ENCODE measurements around the gene TMEM131L.
"Not testable (repeated sequence)": the region's sequence is repeated elsewhere in the genome, so short reads cannot be mapped to it uniquely, and the experiment has no call there.

The TMEM131L gene

DNA sequence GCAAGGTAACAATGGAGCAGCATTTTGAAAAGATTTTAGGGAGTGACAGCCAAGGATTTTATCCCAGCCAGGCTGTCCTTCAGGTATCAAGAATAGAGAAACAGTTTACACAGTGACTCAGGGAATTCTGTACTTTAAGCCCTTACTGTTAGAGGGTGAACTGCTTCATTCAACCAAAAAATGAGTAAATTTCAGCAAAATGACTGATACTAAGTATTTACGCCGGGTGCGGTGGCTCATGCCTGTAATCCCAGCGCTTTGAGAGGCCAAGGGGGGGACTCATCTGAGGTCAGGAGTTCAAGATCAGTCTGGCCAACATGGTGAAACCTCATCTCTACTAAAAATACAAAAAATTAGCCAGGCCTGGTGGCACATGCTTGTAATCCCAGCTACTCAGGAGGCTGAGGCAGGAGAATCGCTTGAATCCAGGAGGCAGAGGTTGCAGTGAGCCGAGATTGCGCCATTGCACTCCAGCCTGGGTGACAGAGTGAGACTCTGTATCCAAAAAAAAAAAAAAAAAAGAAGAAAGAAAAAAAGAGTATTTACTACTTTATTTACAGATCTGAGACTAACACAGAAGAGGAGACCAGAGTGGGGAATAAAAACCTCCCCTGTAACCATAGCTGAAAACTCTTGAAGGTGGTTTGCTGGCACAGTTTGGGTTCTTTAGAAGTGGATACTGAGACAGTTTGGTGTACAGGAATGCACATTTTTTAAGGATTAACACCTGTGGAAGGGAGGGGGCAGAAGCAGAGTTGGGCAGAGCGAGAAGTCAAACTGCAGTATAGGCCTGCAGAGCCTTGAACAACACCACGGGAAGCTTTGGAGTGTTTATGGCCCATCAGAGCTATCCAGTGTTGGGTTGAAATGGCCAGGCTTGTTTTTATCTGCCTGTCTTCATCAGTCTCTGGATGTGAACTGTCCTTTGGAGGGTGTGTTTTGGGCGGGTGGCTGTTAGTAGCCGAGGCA is 40.5 kb downstream of the TMEM131L start:
- DNase-seq (ENCODE audit: low read depth in 2 of 2): no peak

DNA sequence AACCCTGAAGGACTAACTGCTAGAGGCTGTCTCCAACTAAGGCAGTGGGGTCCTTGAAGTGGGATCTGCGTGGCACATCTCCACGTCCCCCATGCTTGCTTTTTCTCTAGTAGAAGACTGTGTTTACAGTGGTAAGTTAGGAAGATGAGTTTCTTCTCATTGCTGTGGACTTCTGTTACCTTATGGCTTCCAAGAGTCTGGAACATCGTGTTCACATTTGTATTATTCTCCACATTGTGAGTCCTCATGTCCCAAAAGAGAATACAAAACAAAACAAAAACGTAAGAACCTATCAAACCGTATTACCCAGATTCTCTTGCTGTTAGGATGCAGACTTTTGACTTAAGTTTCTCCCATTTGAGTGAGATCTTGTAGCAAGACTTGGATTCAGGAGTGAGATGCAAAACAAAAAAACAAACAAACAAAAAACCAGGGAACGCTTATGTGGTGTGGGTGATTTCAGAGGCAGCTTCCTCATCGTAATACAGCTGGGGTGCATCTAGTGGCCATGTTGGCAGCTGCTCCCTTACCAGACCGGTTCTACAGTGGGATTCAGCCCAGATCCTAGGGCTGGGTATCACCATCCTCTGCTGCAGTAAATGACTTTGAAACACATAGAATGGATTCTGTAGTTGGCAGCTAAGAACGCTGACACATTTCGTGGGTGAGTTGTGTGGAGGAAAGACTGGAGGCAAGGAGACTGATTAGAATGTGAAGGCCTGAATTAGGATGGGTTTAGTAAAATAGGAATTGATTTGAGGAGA is 41.3 kb downstream of the TMEM131L start:
- no peak for DNase-seq (ENCODE audit: low read depth in 2 of 2)

DNA sequence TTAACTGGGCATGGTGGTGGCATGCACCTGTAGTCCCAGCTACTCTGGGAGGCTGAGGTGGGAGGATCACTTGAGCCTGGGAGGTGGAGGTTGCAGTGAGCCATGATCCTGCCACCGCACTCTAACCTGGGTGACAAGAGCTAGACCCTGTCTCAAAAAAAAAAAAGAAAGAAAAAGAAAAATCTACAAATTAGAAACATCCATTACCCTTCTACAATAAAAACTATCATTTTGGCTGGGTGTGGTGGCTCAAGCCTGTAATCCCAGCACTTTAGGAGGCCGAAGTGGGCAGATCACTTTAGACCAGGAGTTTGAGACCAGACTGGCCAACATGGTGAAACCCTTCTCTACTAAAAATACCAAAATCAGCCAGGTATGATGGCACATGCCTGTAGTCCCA is 43.1 kb downstream of the TMEM131L start:
- DNase-seq (ENCODE audit: low read depth in 2 of 2): not testable (repeated sequence)

- DNase-seq (ENCODE audit: low read depth in 2 of 2): no peak
Observed at GRCh38 chr4:153509724-153510123, 43.6 kb downstream of the TMEM131L start.

GRCh38 chr4:153510252-153511001 is 44.3 kb downstream of the TMEM131L start:
- DNase-seq (ENCODE audit: low read depth in 2 of 2): no peak

GRCh38 chr4:153511104-153511503 is 44.9 kb downstream of the TMEM131L start:
- DNase-seq (ENCODE audit: low read depth in 2 of 2): no peak

DNA sequence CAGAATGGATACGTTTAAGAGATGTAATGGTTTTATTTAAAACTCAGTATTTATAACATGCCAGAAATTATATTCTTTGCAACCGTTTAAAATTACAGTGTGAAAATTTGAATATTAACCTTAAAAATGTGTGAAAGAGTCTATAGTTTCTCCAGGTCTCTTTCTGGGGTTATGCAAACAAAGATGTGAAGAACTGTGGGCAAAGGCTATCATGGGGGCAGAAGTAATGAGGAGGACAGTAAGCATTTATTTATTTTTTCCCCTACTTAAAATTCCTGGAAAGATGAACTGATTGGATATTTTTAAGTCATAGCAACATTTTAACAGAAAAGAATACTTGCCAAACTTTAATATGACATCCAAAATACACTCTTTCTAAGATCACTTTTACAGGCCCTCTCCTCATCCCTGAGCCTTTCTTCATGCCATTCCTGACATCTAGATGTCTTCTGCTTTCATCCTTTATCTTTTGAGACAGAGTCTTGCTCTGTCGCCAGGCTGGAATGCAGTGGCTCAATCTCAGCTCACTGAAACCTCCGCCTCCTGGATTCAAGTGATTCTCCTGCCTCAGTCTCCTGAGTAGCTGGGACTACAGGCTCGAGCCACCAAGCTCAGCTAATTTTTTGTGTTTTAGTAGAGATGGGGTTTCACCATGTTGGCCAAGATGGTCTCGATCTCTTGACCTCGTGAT is 46.1 kb downstream of the TMEM131L start:
- no peak for DNase-seq (ENCODE audit: low read depth in 2 of 2)

- no peak for DNase-seq (ENCODE audit: low read depth in 2 of 2)
Observed at GRCh38 chr4:153512952-153513500, 46.9 kb downstream of the TMEM131L start.

DNA sequence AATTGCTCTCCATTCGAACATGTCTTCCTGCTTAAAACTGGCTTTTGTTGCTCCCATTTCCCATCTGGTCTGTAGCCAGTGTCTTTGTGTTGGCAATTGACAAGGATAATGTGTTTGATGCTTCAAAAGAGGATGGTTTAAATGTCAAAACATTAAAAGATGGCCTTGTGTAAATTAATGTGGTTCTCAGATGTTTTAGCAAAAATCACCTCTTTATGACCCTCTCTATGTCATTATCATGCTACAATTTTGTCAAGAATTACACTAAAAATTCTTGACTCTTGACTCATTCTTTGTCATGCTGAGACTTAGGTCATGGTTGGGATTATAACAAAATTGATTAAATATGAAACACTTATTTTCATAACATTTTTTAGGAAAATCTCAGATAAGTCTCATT is 47.4 kb downstream of the TMEM131L start:
- DNase-seq (ENCODE audit: low read depth in 2 of 2): no peak

GRCh38 chr4:153514001-153514526 is 47.9 kb downstream of the TMEM131L start:
- DNase-seq (ENCODE audit: low read depth in 2 of 2): no peak

DNA sequence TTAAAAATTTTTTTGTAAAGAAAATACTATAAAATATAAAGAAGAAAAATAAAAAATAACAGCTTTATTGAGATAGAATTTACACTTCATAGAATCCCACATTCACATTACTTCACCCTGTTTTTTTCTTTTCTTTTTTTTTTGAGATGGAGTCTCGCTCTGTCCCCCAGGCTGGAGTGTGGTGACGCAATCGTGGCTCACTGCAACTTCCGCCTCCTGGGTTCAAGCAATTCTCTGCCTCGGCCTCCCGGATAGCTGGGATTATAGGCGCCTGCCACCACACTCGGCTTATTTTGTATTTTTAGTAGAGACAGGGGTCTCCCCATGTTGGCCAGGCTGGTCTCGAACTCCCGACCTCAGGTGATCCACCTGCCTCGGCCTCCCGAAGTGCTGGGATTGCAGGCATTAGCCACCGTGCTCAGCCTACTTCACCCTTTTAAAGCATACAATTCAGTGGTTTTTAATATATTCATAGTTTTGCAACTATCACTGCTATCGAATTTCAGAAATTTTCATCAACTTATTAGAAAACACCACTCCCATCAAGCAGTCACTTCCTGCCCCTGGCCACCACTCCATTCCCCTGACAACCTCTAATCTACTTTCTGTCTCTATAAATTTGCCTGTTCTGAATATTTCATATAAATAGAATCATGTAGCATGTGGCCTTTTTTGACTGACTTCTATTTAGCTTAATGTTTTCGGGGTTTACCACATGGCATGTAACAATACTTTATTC is 48.7 kb downstream of the TMEM131L start:
- DNase-seq (ENCODE audit: low read depth in 2 of 2): no peak

DNA sequence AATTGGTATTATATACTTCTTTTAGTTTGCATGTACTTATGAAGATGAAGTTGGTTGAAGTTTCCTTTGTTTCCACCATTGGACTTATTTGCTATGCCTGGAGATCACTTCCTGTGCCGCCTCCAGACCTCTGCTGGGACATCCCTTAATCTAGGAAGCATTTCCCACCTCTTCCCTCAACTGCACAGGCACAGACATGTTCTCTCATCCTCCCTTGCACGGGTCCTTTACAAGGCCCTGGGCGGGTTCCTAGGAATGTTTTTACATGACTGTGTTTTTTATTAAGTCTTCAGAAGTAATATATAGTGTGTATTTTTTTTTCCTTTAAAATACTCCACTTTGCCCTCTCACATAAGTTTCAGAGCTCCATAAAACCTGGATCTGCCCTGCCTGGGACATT is 51.0 kb downstream of the TMEM131L start:
- no peak for DNase-seq (ENCODE audit: low read depth in 2 of 2)

- DNase-seq (ENCODE audit: low read depth in 2 of 2): no peak
Observed at GRCh38 chr4:153518001-153518400, 51.8 kb downstream of the TMEM131L start.

- DNase-seq (ENCODE audit: low read depth in 2 of 2): no peak
Observed at GRCh38 chr4:153518637-153519389, 52.7 kb downstream of the TMEM131L start.

GRCh38 chr4:153519687-153520086 is 53.5 kb downstream of the TMEM131L start:
- DNase-seq (ENCODE audit: low read depth in 2 of 2): no peak

DNA sequence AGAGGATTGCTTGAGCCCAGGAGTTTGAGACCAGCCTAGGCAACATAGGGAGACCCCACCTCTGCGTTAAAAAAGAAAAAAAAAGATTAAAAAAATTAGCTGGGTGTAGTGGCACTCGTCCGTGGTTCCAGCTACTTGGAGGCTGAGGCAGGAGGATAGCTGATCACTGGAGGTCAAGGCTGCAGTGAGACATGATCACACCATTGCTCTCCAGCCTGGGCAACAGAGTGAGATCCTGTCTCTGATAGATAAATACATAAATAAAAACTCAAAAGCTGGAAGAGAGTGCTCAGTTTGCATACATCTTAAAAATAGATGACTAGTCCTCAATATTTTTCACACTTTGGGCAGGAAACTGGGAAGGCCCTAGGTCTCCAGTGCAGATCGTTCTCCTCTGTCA is 54.1 kb downstream of the TMEM131L start:
- DNase-seq (ENCODE audit: low read depth in 2 of 2): no peak

DNA sequence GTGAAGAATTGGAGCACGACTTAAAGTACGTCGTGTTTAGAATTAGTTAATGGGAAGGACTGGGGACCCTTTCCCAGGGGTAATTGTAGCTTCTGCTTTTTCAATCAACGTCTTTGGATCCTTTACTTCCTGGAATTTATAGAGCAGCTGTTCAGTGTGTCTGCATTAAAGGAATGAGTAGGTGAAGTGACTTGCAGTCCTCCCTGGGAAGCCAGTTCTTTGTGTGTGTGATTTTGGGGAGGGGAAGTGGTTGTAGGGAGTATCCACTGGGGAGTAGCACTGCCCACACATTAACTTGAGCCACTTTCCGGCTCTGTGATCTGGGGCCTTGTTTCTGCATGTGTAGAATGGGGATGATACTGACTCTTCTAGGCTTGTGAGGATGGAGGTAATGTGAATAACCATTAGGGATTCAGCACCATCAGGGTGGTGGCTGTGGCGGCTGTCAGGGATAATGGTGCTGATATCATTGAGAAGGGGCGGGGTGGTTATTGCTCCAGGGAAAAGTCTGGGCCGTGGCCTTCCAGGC is 54.7 kb downstream of the TMEM131L start:
- DNase-seq (ENCODE audit: low read depth in 2 of 2): no peak

- no peak for DNase-seq (ENCODE audit: low read depth in 2 of 2)
Observed at GRCh38 chr4:153521478-153521877, 55.3 kb downstream of the TMEM131L start.
